HG02884 (cell line): ENCODE data around the gene CAT.

Experiments
- ATAC-seq: cut with Tn5 transposase; IDR thresholded peaks from one replicate; pipeline ENCODE4 v1.9.1; 2021; ENCODE audit warnings: mild to moderate bottlenecking, moderate library complexity; ENCODE audit not compliant: unreplicated experiment

The CAT gene

DNA sequence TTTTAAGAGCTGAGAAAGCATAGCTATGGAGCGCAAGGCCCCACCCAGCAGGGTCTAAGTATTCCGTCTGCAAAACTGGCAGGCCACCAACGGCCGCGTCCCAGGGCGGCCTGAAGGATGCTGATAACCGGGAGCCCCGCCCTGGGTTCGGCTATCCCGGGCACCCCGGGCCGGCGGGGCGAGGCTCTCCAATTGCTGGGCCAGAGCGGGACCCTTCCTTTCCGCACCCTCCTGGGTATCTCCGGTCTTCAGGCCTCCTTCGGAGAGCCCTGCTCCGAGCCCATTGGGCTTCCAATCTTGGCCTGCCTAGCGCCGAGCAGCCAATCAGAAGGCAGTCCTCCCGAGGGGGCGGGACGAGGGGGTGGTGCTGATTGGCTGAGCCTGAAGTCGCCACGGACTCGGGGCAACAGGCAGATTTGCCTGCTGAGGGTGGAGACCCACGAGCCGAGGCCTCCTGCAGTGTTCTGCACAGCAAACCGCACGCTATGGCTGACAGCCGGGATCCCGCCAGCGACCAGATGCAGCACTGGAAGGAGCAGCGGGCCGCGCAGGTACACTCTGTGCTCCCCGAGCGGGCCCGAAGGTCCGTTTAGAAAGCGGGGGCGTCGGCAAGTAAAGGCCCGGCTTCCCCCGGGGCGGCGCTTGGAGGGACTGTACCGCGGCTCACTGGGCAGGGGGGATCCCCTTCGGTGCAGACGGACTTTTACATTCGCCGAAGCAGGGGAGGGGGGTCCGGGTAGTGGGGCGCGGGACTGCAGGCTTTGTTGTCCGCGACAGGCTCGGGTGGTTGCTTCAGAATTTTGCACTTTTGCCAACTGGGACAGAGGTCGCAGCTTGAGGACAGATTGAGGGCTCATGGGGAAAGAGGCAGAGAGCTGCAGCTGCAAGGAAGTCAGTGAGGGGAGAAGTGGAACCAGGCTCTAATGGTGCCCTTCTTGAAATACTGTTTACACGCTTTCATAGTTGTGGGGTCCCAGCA lies at the start of gene CAT:
Gene CAT (plus strand): TSS at position 406 of the 979 bp plus-strand sequence. CDS start 80 bp downstream, at position 486.
- ATAC-seq = peak; percentile 97

DNA sequence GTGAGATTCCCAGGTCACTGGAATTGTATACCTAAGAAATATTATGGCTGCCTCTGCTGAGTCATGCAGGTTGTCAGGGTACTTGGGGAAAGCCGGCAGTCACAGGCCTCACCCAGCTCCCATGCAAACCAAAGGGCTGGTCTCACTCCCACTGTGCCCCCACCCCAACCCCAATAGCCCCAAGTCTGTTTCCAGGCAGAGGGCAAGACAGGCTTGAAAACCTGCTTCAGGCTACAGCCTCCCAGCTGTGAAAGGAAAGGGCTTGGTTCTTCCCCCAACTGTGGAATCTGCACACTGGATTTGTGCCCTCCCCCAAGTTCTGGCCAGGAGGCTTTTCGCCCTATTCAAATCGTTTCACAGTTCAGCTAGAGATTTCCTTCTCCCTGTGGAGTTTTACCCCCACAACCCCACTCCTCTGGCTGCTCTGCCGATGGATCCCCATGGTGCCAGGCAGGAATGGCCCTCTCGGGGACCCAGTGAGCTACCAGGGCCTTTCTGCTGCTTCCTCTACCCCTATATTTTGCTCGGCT lies 43.9 kb upstream of the CAT start:
- no peak for ATAC-seq

DNA sequence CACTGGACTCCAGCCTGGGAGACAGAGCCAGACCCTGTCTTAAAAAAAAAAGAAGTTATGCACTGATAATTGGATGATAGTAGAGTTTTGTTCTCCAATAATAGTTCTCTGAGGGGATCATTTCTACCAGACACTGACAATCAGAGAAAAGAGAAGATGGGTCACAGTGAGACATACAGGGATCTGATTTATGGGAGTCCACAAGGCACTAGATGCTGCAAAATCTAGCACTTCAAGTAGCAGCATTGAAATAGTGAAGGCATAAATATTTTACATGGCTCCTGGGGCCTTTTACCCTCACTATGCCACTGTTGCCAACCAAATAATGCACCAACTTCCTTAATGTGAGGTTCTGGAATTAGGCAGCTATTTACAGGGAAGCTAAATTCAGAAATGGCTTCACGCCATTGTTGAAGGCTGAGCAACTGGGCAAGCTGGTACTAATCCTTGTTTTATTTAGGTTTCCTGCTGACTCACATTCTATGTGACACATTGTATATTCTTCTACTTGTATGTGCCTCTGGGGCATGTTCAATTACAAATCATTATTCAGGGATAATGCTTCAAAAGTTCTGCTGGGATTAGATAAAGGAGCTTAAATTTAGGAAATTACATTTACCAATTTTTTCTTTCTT lies 42.7 kb upstream of the CAT start:
- ATAC-seq = no peak

DNA sequence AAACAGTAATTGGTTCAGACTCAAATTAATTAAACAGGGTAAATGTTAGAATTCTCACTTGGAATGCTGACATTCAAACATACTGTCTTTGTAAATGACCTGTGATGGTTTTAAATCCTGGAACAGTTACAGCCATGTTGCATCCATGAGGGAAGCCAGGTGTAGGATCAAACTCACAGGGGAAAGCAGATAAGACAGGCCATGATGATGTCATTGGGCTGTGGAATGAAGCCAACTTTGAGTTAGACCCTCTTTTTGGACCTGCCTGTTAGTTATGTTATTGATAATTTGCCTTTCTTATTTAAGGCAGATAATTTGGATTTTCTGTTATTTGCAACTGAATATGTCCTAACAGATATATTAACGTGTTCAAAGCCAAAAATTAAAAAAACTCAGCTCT lies 41.6 kb upstream of the CAT start:
- no peak for ATAC-seq

DNA sequence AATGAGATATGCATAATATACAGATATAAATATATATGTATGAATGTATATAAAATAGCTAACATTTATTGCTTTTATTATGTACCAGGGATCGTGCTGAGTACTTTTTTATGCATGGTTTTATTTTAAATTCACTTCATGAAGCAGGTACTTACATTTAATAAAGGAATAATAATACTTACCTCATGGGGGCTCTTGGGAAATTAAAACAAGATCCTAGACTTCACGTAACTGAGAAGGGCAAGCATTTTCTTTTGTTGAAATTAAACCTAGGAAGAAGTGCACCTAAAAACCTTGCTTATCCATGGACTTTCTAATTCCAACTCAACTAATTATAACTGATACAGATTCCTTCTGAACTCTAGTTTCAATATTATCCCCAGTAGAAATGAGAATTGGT lies 40.9 kb upstream of the CAT start:
- no peak for ATAC-seq

DNA sequence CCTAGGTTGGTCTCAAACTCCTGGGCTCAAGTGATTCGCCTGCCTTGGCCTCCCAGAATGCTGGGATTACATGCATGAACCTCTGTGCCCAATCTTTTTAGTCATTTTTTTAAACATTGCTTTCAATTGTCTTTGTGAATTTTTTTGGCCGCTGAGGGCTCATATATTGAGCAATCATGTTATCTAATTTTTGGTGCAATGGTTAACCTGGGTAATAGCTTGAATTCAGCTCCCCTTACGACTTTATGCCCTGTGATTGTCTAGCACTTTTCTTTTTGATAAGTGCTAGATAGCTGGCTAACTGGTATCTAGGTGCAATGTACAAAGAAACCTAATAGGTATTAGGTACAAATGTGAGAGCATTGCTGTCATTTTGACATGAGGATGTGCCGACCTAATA lies 35.3 kb upstream of the CAT start:
- no peak for ATAC-seq

DNA sequence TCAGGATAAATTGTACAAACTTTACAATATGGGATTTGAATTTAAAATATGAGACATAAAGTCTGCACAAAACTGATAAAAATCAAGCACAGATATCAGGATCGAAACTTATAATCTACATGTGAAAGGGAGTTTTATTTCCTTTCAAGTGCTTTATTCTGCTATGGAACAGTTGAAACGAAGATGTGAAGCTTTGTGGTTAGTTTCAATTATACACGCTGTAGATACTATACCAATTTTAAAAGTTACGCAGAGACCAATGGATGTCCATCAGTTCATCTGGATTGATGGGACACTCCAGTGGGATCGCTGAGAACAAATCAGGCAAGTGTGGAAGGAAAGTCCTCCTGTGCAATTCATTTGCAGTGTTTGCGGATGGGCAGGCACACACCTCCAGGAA lies 34.5 kb upstream of the CAT start:
- ATAC-seq = no peak

DNA sequence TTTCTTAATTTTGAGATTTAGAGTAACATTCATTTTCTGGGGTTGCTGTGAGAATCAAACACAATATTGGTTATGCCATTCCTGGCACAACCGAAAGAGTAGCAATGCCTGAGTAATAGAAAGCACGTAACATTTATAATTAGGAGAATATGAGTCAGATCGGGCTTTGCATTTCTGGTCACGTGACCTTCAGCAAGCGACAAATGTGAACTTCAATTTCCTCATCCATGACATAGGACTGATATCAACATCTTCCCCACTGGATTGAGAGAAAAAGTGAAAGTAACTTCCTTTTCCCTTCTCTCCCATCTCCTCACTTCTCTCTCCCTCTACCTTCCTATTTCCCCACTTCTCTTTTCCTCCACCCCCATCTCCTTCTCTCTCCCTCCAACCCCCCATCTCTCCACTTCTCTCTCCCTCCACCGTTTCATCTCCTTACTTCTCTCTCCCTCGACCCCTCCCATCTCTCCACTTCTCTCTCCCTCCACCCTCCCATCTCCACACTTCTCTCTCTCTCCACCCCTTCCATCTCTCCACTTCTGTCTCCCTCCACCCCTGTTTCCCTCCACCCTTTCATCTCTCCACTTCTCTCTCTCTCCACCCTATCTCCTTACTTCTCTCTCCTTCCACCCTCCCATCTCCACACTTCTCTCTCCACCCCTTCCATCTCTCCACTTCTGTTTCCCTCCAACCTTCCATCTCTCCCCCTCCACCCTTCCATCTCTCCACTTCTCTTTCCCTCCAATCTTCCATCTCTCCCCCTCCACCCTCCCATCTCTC lies 33.5 kb upstream of the CAT start:
- no peak for ATAC-seq

DNA sequence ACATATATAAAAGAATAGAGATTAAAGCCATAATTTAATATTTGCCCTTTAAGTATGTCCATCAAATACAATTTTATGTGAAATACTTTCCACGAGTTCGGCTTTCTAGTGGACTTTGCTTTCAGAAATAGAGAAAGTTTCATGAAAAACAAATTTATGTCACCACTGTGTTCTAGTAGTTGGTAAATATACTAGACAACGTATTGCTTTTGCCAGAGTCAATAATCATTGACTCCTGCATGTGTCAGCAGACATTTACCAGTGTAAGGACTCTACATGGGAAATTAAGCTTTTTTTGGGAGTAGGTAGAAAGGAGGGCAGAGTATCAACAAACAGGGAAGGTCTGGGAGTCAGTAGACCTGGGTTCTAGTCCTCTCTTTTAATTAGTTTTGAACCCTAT lies 32.3 kb upstream of the CAT start:
- no peak for ATAC-seq

DNA sequence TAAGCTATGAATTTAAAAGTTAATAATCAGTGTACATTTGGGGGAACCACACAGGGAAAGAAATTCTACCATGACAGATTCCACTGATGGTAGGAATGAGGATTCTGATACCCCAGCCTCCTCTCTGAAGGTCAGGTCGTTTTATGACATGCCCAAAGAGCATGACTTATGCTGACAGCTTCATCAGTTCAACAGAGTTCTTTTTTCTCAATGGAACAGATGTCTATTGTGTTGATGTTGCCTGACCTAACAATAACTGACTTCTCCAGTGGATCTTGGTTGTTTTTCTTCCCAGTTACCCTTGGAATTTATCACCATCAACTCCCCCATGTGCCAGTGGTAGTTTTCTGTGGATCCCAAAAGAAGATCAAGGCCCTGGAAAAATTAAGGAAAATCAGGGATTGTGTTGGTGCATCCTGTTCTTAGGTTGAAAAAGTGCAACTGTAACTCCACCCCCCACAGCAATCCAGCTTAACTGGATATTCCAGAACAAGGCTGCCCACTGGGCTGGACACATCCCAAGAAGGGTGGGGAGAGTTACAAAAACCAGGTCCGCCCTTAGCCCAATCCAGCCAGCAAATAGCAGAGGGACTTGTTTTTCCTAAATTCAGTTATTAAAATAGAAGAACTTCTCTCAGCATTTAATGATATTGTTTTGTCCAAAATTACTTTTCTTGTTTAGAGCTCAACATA lies 31.5 kb upstream of the CAT start:
- no peak for ATAC-seq

DNA sequence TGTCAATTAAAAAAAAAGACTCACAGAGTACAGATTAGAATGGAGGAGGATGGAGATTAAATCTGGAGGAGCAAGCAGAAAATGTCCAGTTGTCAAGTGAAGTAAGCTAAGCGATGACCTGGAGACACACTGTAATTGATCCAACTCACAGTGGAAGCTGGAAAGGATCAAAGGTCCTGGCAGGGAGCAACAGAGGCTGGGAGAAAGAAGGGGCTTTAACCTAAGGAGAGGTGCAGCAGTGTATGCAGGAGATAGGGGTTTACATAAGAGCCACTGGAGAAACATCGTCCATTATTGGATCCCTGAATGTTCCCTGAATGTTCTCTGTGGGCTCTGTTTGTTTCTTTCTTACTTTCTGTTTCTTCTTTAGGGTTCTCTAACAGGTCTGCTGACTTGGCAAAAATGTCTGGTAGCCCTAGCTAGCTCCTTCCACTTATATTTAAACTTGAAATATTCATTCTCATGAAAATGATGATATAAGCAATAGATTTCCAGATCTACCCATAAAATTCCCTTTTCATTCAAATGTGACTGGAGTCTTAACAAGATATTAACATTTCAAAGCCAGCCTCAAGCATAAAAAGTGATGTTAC lies 30.1 kb upstream of the CAT start:
- ATAC-seq = no peak

DNA sequence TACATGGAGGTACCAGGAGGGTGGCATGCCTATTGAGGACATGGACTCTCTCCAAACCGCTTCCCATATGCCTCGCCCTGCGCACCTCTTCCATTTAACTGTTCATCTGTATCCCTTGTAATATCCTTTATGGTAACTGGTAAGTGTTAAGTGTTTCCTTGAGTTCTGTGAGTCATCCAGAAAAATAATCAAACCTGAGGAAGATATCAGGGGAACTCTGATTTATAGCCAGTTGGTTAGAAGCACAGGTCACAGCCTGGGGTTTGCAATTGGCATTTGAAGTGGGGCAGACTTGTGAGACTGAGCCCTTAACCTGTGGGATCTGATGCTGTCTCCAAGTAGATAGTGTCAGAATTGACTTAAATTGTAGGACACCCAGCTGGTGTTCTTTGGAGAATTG lies 27.6 kb upstream of the CAT start:
- ATAC-seq = no peak

DNA sequence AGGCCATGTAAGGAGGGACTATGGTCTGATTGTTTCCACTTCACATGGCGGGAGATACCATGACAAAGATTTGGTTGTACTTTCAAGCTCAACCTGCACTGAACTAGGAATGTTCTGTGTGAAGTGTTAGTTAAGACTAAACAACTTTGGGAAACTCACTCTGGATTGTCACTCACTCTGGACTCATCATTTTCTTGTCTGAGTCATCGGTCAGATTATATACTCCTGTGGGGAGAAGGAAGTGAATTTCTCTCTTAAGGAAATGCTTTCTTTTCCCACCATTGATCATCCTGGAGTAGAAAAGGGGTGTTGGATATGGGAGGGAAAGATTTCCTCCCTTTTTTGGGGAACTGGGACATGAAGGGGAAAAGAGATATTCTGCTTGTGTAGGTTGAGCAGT lies 26.9 kb upstream of the CAT start:
- ATAC-seq = no peak

DNA sequence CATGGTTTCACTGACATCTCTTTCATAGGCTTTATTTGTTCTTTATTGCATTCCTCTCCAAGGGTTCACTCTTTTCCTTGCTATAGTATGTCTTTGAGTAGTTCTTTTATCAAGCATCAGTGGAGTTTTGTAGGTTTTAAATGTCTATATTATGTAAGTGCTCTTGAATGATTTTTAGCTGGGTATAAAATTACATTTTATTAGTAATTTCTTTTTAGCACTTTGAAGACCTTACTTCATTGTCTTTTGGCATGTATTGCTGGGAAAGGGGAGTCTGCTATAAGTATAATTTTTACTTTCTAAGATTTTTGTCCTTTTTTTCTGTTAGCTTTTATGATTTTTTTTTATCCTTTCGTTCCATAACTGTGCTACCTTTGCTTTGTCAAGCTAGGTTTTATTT lies 25.5 kb upstream of the CAT start:
- ATAC-seq = no peak

DNA sequence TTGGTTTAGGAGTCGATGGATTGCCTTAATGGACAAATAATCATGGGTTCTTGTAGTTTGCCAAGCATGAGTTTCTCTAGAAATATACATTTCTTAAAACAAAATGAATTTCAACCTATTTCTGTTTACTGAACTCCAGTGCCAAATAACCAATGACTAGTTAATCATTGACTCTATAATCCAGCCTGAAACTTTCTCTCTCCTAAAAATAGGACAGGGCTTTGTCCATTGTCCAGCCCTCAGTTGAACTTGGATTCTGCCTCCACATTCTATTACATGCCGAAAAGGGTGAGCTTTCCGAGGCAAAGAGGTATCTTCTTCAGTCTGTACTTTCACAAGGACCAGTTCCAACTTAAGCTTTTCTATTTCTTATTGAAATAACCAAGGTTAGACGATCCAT lies 23.2 kb upstream of the CAT start:
- ATAC-seq = no peak

DNA sequence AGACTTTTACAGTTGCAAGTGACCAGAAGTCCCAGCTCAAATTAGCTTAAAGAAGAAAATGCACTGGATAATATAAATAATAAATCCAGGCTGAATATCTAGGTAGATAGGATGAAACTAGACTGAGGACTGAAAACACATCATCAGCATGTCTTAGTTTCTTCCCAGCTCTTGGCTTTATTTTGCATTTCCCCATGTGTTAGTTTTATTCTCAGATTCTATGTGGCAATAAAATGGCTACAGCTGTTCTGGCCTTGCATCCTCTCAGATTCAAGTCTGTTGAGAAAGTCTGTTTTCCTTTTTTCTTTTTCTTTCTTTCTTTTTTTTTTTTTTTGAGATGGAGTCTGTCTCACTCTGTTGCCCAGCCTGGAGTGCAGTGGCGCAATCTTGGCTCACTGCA lies 22.6 kb upstream of the CAT start:
- ATAC-seq = no peak

DNA sequence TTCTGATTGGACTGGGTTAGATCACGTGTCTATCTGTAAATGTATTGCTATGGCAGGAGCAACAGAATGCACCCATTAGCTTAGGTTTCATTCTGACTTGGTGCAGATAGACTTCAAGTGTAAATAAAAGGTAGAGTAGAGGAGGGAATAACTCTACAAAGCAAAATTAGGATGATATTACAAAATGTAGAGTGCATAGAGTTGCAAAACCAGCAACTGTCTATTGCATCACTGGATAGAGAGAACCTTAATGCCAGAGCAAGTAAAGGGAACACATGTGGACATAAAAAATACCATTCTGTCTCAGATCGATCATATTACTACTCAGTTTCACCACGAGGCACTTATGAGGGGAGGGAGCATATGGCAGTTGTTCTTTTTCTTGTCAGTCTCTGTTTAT lies 22.0 kb upstream of the CAT start:
- no peak for ATAC-seq

DNA sequence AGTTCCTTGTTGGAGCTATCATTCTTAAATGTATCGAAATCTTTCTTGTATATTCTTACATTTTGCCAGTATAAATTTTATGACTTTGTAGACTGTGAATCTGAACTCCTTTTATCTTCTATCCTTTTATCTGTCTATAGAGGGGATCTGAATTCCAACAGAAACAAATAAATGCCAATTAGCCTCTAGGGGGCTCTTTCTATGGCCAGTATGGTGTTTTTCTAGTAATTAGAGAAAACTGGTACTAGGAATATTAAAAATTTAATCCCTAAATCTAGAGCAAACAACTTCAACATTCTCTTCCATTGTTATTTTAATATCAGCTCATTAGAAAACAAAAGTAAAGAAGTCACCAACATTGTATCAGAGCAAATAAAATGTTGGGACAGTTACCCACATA lies 21.5 kb upstream of the CAT start:
- ATAC-seq = no peak

DNA sequence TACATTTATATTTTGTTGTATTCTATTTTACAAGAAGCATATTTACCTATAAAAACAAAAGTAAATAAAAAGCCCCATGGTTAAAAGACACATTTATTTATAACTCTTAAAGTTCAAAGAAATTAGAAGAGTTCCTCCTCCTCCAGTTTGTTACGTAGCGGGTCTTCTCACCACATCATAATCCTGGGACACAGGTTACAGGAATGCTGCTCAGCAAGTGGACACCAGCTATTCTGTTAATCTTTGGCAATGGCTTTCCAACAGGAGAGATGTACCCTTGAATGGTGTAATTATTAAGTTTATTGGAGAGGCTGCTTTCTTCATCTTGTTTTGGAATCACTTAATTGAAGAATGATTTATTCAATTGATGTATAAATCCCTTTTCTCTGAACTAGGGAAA lies 19.6 kb upstream of the CAT start:
- ATAC-seq = no peak

DNA sequence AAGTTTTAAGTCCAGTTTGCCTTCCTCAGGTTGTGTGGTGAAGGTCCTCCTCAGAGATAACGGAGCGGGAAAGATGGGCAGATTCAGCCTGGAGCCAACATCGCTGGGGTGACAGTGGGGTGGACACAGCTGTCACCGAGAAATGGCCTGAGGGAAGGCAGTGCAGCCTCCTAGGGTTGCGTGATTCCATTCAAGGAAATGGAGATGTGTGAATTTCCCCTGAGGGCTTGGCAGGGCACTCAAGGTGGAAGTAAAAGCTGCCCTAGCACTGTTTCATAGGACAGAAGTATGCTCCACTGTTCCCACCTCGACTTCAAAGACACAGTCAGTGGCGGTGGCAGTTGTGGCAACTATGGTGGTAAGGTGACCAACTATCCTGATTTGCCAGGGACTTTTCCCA lies 15.4 kb upstream of the CAT start:
- no peak for ATAC-seq
